HCEC 1CT (cell line): ENCODE results near the gene RANBP17.
"Not testable (repeated sequence)": the region's sequence is repeated elsewhere in the genome, so short reads cannot be mapped to it uniquely, and the experiment has no call there.

ENCODE experiments used
- DNase-seq: peaks from one replicate; pipeline ENCODE4 v3.0.0-alpha.2; 2017

The RANBP17 gene

GRCh38 chr5:170870390-170870789, 8.6 kb downstream of the RANBP17 start:
- DNase-seq = not testable (repeated sequence)

- DNase-seq = no peak
Observed at GRCh38 chr5:170874017-170874416, 12.2 kb downstream of the RANBP17 start.

GRCh38 chr5:170875811-170876210, 14.0 kb downstream of the RANBP17 start:
- no peak for DNase-seq

- DNase-seq = no peak
Observed at GRCh38 chr5:170880084-170880483, 18.3 kb downstream of the RANBP17 start.

- DNase-seq = no peak
Observed at GRCh38 chr5:170882345-170882744, 20.5 kb downstream of the RANBP17 start.

GRCh38 chr5:170885256-170885655, 23.4 kb downstream of the RANBP17 start:
- no peak for DNase-seq

GRCh38 chr5:170885809-170886208, 24.0 kb downstream of the RANBP17 start:
- DNase-seq = no peak

- no peak for DNase-seq
Observed at GRCh38 chr5:170886210-170886894, 24.5 kb downstream of the RANBP17 start.

- DNase-seq = no peak
Observed at GRCh38 chr5:170892196-170892595, 30.4 kb downstream of the RANBP17 start.

GRCh38 chr5:170894665-170895064, 32.8 kb downstream of the RANBP17 start:
- no peak for DNase-seq

GRCh38 chr5:170896779-170897178, 35.0 kb downstream of the RANBP17 start:
- DNase-seq = no peak

- DNase-seq = no peak
Observed at GRCh38 chr5:170903075-170903474, 41.3 kb downstream of the RANBP17 start.

- no peak for DNase-seq
Observed at GRCh38 chr5:170907758-170908157, 45.9 kb downstream of the RANBP17 start.

- DNase-seq = no peak
Observed at GRCh38 chr5:170913573-170913972, 51.8 kb downstream of the RANBP17 start.

- DNase-seq = no peak
Observed at GRCh38 chr5:170917113-170917512, 55.3 kb downstream of the RANBP17 start.

- no peak for DNase-seq
Observed at GRCh38 chr5:170920196-170920595, 58.4 kb downstream of the RANBP17 start.

- not testable (repeated sequence) for DNase-seq
Observed at GRCh38 chr5:170922331-170922730, 60.5 kb downstream of the RANBP17 start.

- no peak for DNase-seq
Observed at GRCh38 chr5:170923910-170924620, 62.2 kb downstream of the RANBP17 start.

GRCh38 chr5:170935534-170936218, 73.9 kb downstream of the RANBP17 start:
- not testable (repeated sequence) for DNase-seq

GRCh38 chr5:170937072-170937471, 75.3 kb downstream of the RANBP17 start:
- DNase-seq = no peak

GRCh38 chr5:170937914-170938313, 76.1 kb downstream of the RANBP17 start:
- DNase-seq = no peak

GRCh38 chr5:170939178-170939577, 77.4 kb downstream of the RANBP17 start:
- DNase-seq = no peak

- no peak for DNase-seq
Observed at GRCh38 chr5:170941788-170942187, 80.0 kb downstream of the RANBP17 start.

- no peak for DNase-seq
Observed at GRCh38 chr5:170945275-170945674, 83.5 kb downstream of the RANBP17 start.
